Suppressor macrophage treated with lipopolysaccharide for 1 hour (primary cell): Measurements from ENCODE around the gene DIAPH3.

Experiments
- DNase-seq, 3 donors: peaks; one replicate each; pipeline ENCODE4 v3.0.0-alpha.2; 2020 to 2022

Gene DIAPH3

GRCh38 chr13:60150538-60150937 is 13.2 kb downstream of the DIAPH3 start:
- DNase-seq: no peak

GRCh38 chr13:60148918-60149317 is 14.8 kb downstream of the DIAPH3 start:
- peak; percentile 15 to 45 (median 36) for DNase-seq

- DNase-seq: no peak
These were observed 16.4 kb downstream of the DIAPH3 start for GRCh38 chr13:60147361-60147760.

- DNase-seq: no peak
These were observed 17.3 kb downstream of the DIAPH3 start for GRCh38 chr13:60146471-60146870.

- no peak for DNase-seq
These were observed 20.0 kb downstream of the DIAPH3 start for GRCh38 chr13:60143775-60144174.

GRCh38 chr13:60139272-60139671 is 24.5 kb downstream of the DIAPH3 start:
- no peak for DNase-seq

- no peak for DNase-seq
These were observed 25.1 kb downstream of the DIAPH3 start for GRCh38 chr13:60138674-60139073.

- DNase-seq: no peak
These were observed 25.7 kb downstream of the DIAPH3 start for GRCh38 chr13:60137911-60138560.

- no peak for DNase-seq
These were observed 28.4 kb downstream of the DIAPH3 start for GRCh38 chr13:60135344-60135743.

GRCh38 chr13:60134376-60134775 is 29.4 kb downstream of the DIAPH3 start:
- no peak for DNase-seq

GRCh38 chr13:60121337-60121687 is 42.4 kb downstream of the DIAPH3 start:
- DNase-seq: no peak

GRCh38 chr13:60120617-60121336 is 43.0 kb downstream of the DIAPH3 start:
- no peak for DNase-seq

- no peak for DNase-seq
These were observed 44.9 kb downstream of the DIAPH3 start for GRCh38 chr13:60118696-60119400.

GRCh38 chr13:60114499-60115028 is 49.2 kb downstream of the DIAPH3 start:
- no peak for DNase-seq

- no peak for DNase-seq
These were observed 51.0 kb downstream of the DIAPH3 start for GRCh38 chr13:60112771-60113170.

- DNase-seq: no peak
These were observed 52.0 kb downstream of the DIAPH3 start for GRCh38 chr13:60111691-60112090.

- no peak for DNase-seq
These were observed 54.4 kb downstream of the DIAPH3 start for GRCh38 chr13:60109285-60109684.

GRCh38 chr13:60108589-60108988 is 55.1 kb downstream of the DIAPH3 start:
- peak; percentile 21 to 44 (median 29) for DNase-seq

GRCh38 chr13:60099631-60100420 is 63.9 kb downstream of the DIAPH3 start:
- DNase-seq: no peak

- no peak for DNase-seq
These were observed 68.4 kb downstream of the DIAPH3 start for GRCh38 chr13:60095300-60095699.

- no peak for DNase-seq
These were observed 69.2 kb downstream of the DIAPH3 start for GRCh38 chr13:60094385-60095088.

- no peak for DNase-seq
These were observed 70.2 kb downstream of the DIAPH3 start for GRCh38 chr13:60093425-60094019.
